HepG2 (cell line): ENCODE results near the gene EPM2A. TPM values are rescaled to one million over a fixed set of nuclear protein-coding genes. Genes with fewer than 3 reads are reported as not detected.

Experiments
- CAMTA2 ChIP-seq: sonication (generic); formaldehyde crosslinking; IDR thresholded peaks from 2 replicates; pipeline ENCODE4 v1.4.0; 2020; ENCODE audit warnings: mild to moderate bottlenecking, missing genetic modification reagents, borderline replicate concordance
- CHD2 ChIP-seq: IDR thresholded peaks from 2 replicates; pipeline ENCODE4 v1.6.1; 2011; ENCODE audit warnings: low read depth, low read length, improper control_type of control experiment
- GLI4 ChIP-seq: sonication (generic); formaldehyde crosslinking; IDR thresholded peaks from 2 replicates; pipeline ENCODE4 v1.5.1; 2020; ENCODE audit warnings: missing genetic modification reagents, mild to moderate bottlenecking, moderate library complexity, borderline replicate concordance
- HOXA7 ChIP-seq: sonication (generic); formaldehyde crosslinking; IDR thresholded peaks from 2 replicates; pipeline ENCODE4 v1.8.1; 2022; ENCODE audit warnings: mild to moderate bottlenecking, missing genetic modification reagents, moderate library complexity
- KLF9 ChIP-seq: IDR thresholded peaks from 2 replicates; pipeline ENCODE4 v1.6.1; 2016; ENCODE audit warnings: low read depth
- MXD4 ChIP-seq: IDR thresholded peaks from 2 replicates; pipeline ENCODE4 v1.6.1; 2016; ENCODE audit warnings: mild to moderate bottlenecking, missing biosample characterization, missing genetic modification reagents
- NR3C1 ChIP-seq: sonication (generic); formaldehyde crosslinking; IDR thresholded peaks from 2 replicates; pipeline ENCODE4 v1.4.0; 2020; ENCODE audit warnings: missing genetic modification reagents
- RBM22 ChIP-seq: fragments of 200-400 bp; formaldehyde crosslinking; optimal IDR thresholded peaks from 2 replicates; pipeline ENCODE3; 2017; ENCODE audit warnings: mild to moderate bottlenecking, low read length, moderate library complexity
- RBM39 ChIP-seq: fragments of 200-400 bp; formaldehyde crosslinking; IDR thresholded peaks from one replicate; pipeline ENCODE4 v1.6.1; 2018; ENCODE audit warnings: antibody characterized with exemption, mild to moderate bottlenecking, low read depth, low read length; ENCODE audit not compliant: poor library complexity, severe bottlenecking
- RERE ChIP-seq: IDR thresholded peaks from 2 replicates; pipeline ENCODE4 v1.6.1; 2016; ENCODE audit warnings: low read depth, missing genetic modification reagents, missing compliant biosample characterization
- SETDB1 ChIP-seq: sonication (generic); formaldehyde crosslinking; IDR thresholded peaks from 2 replicates; pipeline ENCODE4 v1.5.1; 2020; ENCODE audit warnings: missing genetic modification reagents, mild to moderate bottlenecking, borderline replicate concordance
- TCF7 ChIP-seq: sonication (generic); IDR thresholded peaks from 2 replicates; pipeline ENCODE4 v1.6.1; 2016; ENCODE audit warnings: antibody characterized with exemption, low read depth
- ZNF101 ChIP-seq: sonication (generic); formaldehyde crosslinking; IDR thresholded peaks from 2 replicates; pipeline ENCODE4 v1.4.0; 2020; ENCODE audit warnings: mild to moderate bottlenecking, low read depth, missing genetic modification reagents, borderline replicate concordance
- ZNF326 ChIP-seq: sonication (generic); formaldehyde crosslinking; IDR thresholded peaks from 2 replicates; pipeline ENCODE4 v1.4.0; 2020; ENCODE audit warnings: missing genetic modification reagents, borderline replicate concordance
- ZNF547 ChIP-seq: sonication (generic); formaldehyde crosslinking; IDR thresholded peaks from 2 replicates; pipeline ENCODE4 v1.5.1; 2020; ENCODE audit warnings: mild to moderate bottlenecking, missing genetic modification reagents
- ZNF552 ChIP-seq: sonication (generic); formaldehyde crosslinking; IDR thresholded peaks from 2 replicates; pipeline ENCODE4 v1.9.0; 2022; ENCODE audit warnings: missing genetic modification reagents, mild to moderate bottlenecking, borderline replicate concordance
- ZNF709 ChIP-seq: sonication (generic); formaldehyde crosslinking; IDR thresholded peaks from 2 replicates; pipeline ENCODE4 v1.5.0; 2020; ENCODE audit warnings: mild to moderate bottlenecking, missing genetic modification reagents
- ZNF775 ChIP-seq: sonication (generic); formaldehyde crosslinking; IDR thresholded peaks from 2 replicates; pipeline ENCODE4 v1.4.0; 2020; ENCODE audit warnings: missing genetic modification reagents, mild to moderate bottlenecking, moderate library complexity, borderline replicate concordance
- polyA plus RNA-seq, 8 experiments: library from polyadenylated mRNA; depleted of rRNA in 3 of 8; stranded (reverse) in 7 of 8; unstranded in 1 of 8; fragments of >200 nt; fragmentation: Illumina TruSeq in 4 of 8; extraction: Trizol in 4 of 8; gene quantifications; 2 replicates each; pipeline versions ENCODE4 v1.2.1 to v1.2.3, GENCODE V29; 2011 to 2016; ENCODE audit warnings: low read depth in 4 of 8, missing spikeins in 1 of 8, mixed read lengths in 1 of 8; ENCODE audit not compliant: insufficient read depth in 1 of 8
- total RNA-seq, 5 experiments: library from RNA; depleted of rRNA; stranded (reverse); fragments of >200 nt; fragmentation: Illumina TruSeq; extraction: Trizol; gene quantifications; 2 replicates each; pipeline ENCODE4 v1.2.3, GENCODE V29; 2016; ENCODE audit warnings: low read depth in 1 of 5
- TF ChIP-seq, protein P1 (sequence below): IDR thresholded peaks from 2 replicates; pipeline ENCODE4 v1.6.1; 2016
- TF ChIP-seq, protein P2 (sequence below): sonication (generic); formaldehyde crosslinking; IDR thresholded peaks from 2 replicates; pipeline ENCODE4 v1.8.1; 2023; ENCODE audit warnings: missing genetic modification reagents, mild to moderate bottlenecking, borderline replicate concordance

Gene EPM2A
- total and polyA plus RNA-seq, 2 of the 13 experiments (the other 11 are each of a cell fraction or from before 2014, with no cell fraction given), result 4.6 to 9.2 TPM

DNA sequence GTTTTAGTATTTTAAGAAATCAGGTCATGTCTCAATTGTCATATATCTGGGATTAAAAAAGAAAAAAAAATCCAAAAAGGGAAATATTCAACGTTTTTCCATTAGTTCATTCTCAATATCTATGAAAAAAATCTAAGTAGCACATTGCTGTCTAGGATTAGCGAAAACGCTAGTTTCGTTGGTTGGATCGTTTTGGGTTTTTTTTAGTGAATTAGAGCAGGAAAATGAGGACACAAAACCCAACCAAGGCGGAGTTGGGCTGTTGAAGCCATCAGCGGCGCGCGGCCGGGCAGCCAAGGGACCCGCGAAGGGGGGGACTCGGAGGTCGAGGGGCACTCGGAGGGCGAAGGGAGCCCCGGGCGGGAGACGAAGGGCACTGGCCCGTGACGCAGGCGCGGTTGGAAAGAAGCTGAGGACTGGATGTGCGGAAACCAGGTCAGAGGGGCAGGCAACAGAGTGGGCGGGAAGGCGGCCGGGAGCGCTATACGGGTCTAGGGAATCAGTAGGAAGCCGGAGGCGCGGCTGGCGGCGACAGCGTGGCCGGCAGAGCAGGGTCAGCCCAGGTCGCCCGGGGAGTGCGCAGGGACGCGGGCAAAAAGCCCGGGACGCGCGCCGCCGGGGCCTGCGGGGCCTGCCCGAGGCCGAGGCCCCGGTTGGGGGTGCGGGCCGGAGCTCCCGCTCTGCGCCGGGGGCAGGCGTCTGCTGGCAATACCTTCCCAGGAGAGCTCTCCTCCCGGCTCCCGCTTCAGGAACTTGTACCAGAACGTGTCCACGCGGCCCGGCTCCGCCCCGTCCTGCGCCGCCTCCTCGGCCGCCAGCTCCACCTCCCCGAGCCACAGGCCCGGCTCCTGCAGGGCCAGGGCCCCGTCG lies 599 bp downstream of the EPM2A start (continued):
- TF ChIP-seq RBM39 (peak; percentile 4), KLF9 (CRISPR knock-in tag) (no peak), ZNF101 (CRISPR knock-in tag) (no peak), CAMTA2 (CRISPR knock-in tag) (no peak), NR3C1 (CRISPR knock-in tag) (no peak), RERE (CRISPR knock-in tag) (0 out of 2 replicates have a peak, but pooled peaks have one; percentile 21), ZNF547 (CRISPR knock-in tag) (peak; percentile 28), SETDB1 (no peak), RBM22 (no peak), MXD4 (CRISPR knock-in tag) (peak; percentile 64; the same call in 1 of the 2 replicates), ZNF775 (no peak), CHD2 (0 out of 2 replicates have a peak, but pooled peaks have one; percentile 27), HOXA7 (CRISPR knock-in tag) (no peak), ZNF326 (CRISPR knock-in tag) (no peak), GLI4 (CRISPR knock-in tag) (peak; percentile 89), ZNF552 (CRISPR knock-in tag) (no peak), TCF7 (no peak), ZNF709 (0 out of 2 replicates have a peak, but pooled peaks have one; percentile 67)
- TF ChIP-seq, protein P1, sequence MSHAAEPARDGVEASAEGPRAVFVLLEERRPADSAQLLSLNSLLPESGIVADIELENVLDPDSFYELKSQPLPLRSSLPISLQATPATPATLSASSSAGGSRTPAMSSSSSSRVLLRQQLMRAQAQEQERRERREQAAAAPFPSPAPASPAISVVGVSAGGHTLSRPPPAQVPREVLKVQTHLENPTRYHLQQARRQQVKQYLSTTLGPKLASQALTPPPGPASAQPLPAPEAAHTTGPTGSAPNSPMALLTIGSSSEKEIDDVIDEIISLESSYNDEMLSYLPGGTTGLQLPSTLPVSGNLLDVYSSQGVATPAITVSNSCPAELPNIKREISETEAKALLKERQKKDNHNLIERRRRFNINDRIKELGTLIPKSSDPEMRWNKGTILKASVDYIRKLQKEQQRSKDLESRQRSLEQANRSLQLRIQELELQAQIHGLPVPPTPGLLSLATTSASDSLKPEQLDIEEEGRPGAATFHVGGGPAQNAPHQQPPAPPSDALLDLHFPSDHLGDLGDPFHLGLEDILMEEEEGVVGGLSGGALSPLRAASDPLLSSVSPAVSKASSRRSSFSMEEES (CRISPR knock-in tag), result peak; percentile 36; the same call in 1 of the 2 replicates
- TF ChIP-seq, protein P2, sequence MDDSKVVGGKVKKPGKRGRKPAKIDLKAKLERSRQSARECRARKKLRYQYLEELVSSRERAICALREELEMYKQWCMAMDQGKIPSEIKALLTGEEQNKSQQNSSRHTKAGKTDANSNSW, result peak; percentile 83
